ENCODE data around the gene PRTG.
"Not testable (repeated sequence)": the region's sequence is repeated elsewhere in the genome, so short reads cannot be mapped to it uniquely, and the experiment has no call there.

Gene PRTG

GRCh38 chr15:55695432-55695831 lies 47.5 kb downstream of the PRTG start:
- ChIA-PET CTCF (no interaction called here), POLR2A (no interaction called here)
- no peak for TF ChIP-seq HDGF (IDR thresholded peaks at IDR 0.05; ENCODE audit: borderline replicate concordance)
- TF ChIP-seq SUZ12 (IDR thresholded peaks at IDR 0.05) = no peak
- peak; percentile 15 for DNase-seq (ENCODE audit: extremely low spot score)

DNA sequence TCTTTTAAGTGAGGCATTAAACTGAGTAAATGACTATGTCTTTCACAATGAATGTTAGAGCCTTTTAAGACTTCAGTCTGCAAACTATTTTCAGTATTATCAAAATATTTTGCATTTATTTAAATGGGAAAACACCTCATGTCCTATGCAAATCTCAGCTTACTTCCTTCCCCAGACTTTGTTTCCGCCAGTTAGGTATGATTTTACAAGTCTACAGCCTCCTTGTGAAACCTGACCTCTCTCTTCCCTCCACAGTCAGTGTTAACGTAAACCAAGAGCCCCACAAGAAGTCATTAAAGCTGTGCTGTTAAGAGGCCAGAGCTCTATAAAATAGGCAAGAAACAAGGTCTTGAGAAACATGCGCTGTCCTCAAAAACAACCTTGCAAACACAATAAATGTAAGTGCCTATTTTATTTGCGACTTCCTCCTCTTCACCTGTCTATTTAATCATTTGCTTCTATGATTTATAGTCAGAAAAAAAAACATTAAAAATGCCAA lies 48.3 kb downstream of the PRTG start:
- ChIA-PET POLR2A (no interaction called here), CTCF (no interaction called here)
- TF ChIP-seq NFRKB (IDR thresholded peaks at IDR 0.05) (no peak), CTBP1 (IDR thresholded peaks at IDR 0.05; ENCODE audit: borderline replicate concordance) (peak; percentile 93), ELF4 (IDR thresholded peaks at IDR 0.05) (no peak), HDGF (IDR thresholded peaks at IDR 0.05; ENCODE audit: borderline replicate concordance) (no peak), SP1 (IDR thresholded peaks at IDR 0.05) (no peak), TARDBP (IDR thresholded peaks at IDR 0.05) (no peak), FOXK2 (IDR thresholded peaks at IDR 0.05) (no peak; the same call in 1 of the 2 replicates), SUZ12 (IDR thresholded peaks at IDR 0.05) (no peak), ZNF384 (IDR thresholded peaks at IDR 0.05) (peak; percentile 73), FOXA1 (IDR thresholded peaks at IDR 0.05) (peak; percentile 35; the same call in 1 of the 2 replicates), PKNOX1 (IDR thresholded peaks at IDR 0.05) (peak; percentile 94), L3MBTL2 (conservative IDR thresholded peaks at IDR 0.05) (no peak), LEF1 (IDR thresholded peaks at IDR 0.05; ENCODE audit: borderline replicate concordance) (no peak), FOXM1 (IDR thresholded peaks at IDR 0.05; ENCODE audit: borderline replicate concordance) (no peak), ARNT (IDR thresholded peaks at IDR 0.05) (0 out of 2 replicates have a peak, but pooled peaks have one; percentile 51), BHLHE40 (IDR thresholded peaks at IDR 0.05; ENCODE audit: borderline replicate concordance) (no peak)
- DNase-seq (ENCODE audit: extremely low spot score) = peak; percentile 62

DNA sequence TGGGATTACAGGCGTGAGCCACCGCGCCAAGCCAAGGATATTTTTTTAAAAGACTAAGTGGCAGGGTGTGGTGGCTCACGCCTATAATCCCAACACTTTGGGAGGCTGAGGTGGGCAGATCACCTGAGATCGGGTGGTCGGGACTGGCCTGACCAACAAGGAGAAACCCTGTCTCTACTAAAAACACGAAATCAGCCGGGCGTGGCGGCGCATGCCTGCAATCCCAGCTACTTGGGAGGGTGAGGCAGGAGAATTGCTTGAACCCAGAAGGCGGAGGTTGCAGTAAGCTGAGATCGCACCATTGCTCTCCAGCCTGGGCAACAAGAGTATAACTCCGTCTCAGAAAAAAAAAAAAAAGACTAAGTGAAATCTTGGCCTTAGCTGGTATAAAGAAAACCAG lies 49.8 kb downstream of the PRTG start:
- not testable (repeated sequence) for DNase-seq (ENCODE audit: extremely low spot score)
- ChIA-PET POLR2A (interaction anchor here (0.6 kb wide), 1 partner anchor 36 kb away, joined by 3 read pairs; no protein-coding TSS in a partner anchor), CTCF (interaction anchor here (0.6 to 0.7 kb wide), 2 partner anchors 16 to 213 kb away, joined by 4 to 5 read pairs; no protein-coding TSS in a partner anchor)

DNA sequence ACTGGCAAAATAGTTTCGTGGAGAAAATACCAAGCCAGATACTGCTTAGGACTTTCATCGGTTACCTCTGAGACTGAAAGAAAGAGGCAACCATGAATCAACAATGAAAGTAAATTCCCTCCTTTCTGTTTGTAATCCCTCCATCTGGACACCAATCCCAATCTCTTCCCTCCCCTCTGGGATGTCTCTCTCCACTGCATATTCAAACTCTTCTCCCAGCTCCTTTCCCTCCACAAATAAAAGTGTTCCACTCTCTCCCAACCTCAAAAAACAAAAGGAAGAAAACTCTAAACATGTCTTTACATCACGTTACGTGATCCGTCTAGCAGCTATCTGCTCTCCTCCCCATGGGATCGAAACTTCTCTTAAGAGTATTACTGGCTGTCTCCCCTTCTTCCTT lies 55.2 kb downstream of the PRTG start:
- no peak for DNase-seq (ENCODE audit: extremely low spot score)
- POLR2A ChIA-PET = no interaction called here
- CTCF ChIA-PET = no interaction called here

DNA sequence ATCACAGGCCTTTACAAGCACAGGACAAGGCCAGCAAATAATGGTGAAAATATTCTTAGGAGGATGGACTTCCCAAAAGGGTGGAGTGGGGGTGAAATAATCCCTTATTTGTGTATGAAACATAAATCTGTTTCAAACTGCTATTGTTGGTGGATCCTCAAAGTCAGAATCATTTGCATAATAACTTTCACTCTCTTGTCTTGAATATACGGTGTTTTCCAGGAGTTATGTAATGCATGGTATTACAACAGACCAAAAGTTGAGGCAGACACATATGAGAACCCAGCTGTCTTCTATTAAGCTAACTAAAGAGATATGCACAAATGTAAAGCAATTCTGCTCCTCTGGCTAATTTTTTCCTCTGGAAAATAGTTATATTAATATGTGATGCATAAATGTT lies 57.7 kb downstream of the PRTG start:
- DNase-seq (ENCODE audit: extremely low spot score) = no peak
- POLR2A ChIA-PET = no interaction called here
- TF ChIP-seq HDGF (IDR thresholded peaks at IDR 0.05; ENCODE audit: borderline replicate concordance) (no peak), ZNF384 (IDR thresholded peaks at IDR 0.05) (no peak), PKNOX1 (IDR thresholded peaks at IDR 0.05) (no peak)
- CTCF ChIA-PET = no interaction called here

More for the DNA sequence above, 55.2 kb downstream of the PRTG start:
- TF ChIP-seq TARDBP (IDR thresholded peaks at IDR 0.05) = no peak
- no peak for TF ChIP-seq FOXM1 (IDR thresholded peaks at IDR 0.05; ENCODE audit: borderline replicate concordance)
- TF ChIP-seq NFRKB (IDR thresholded peaks at IDR 0.05) = no peak
- TF ChIP-seq HDGF (IDR thresholded peaks at IDR 0.05; ENCODE audit: borderline replicate concordance) = no peak
- no peak for TF ChIP-seq PKNOX1 (IDR thresholded peaks at IDR 0.05)
- TF ChIP-seq SUZ12 (IDR thresholded peaks at IDR 0.05) = no peak
- no peak for TF ChIP-seq FOXA1 (IDR thresholded peaks at IDR 0.05)
- no peak for TF ChIP-seq ELF4 (IDR thresholded peaks at IDR 0.05)
- no peak for TF ChIP-seq SP1 (IDR thresholded peaks at IDR 0.05)
- TF ChIP-seq L3MBTL2 (conservative IDR thresholded peaks at IDR 0.05) = no peak
- TF ChIP-seq LEF1 (IDR thresholded peaks at IDR 0.05; ENCODE audit: borderline replicate concordance) = no peak
- no peak for TF ChIP-seq ZNF384 (IDR thresholded peaks at IDR 0.05)
- no peak for TF ChIP-seq CTBP1 (IDR thresholded peaks at IDR 0.05; ENCODE audit: borderline replicate concordance)
- no peak for TF ChIP-seq BHLHE40 (IDR thresholded peaks at IDR 0.05; ENCODE audit: borderline replicate concordance)
- TF ChIP-seq FOXK2 (IDR thresholded peaks at IDR 0.05) = no peak
- TF ChIP-seq ARNT (IDR thresholded peaks at IDR 0.05) = no peak

- no peak for TF ChIP-seq FOXA1 (IDR thresholded peaks at IDR 0.05)
- TF ChIP-seq ZNF384 (IDR thresholded peaks at IDR 0.05) = no peak
- no peak for TF ChIP-seq TARDBP (IDR thresholded peaks at IDR 0.05)
- no peak for TF ChIP-seq FOXK2 (IDR thresholded peaks at IDR 0.05)
- no peak for TF ChIP-seq SUZ12 (IDR thresholded peaks at IDR 0.05)
- TF ChIP-seq ELF4 (IDR thresholded peaks at IDR 0.05) = no peak
- TF ChIP-seq ARNT (IDR thresholded peaks at IDR 0.05) = no peak
- TF ChIP-seq SP1 (IDR thresholded peaks at IDR 0.05) = no peak
- TF ChIP-seq LEF1 (IDR thresholded peaks at IDR 0.05; ENCODE audit: borderline replicate concordance) = no peak
- no peak for TF ChIP-seq PKNOX1 (IDR thresholded peaks at IDR 0.05)
- TF ChIP-seq CTBP1 (IDR thresholded peaks at IDR 0.05; ENCODE audit: borderline replicate concordance) = no peak
- DNase-seq (ENCODE audit: extremely low spot score) = no peak
- ChIA-PET CTCF (no interaction called here), POLR2A (no interaction called here)
Observed at GRCh38 chr15:55683376-55683775, 59.6 kb downstream of the PRTG start.

Measured in HEK293T (cell line).